A375 (cell line): ENCODE measurements around the gene PTPRG. TPM values are rescaled to one million over a fixed set of nuclear protein-coding genes. Genes with fewer than 3 reads are reported as not detected.

Experiments used
- small RNA-seq: library from RNA; depleted of rRNA; stranded (forward); fragments of <200 nt; gene quantifications from one replicate; pipeline ENCODE3, GENCODE V24; 2014
- total RNA-seq: library from RNA; depleted of rRNA; stranded (reverse); fragments of >200 nt; shearing (Covaris generic); gene quantifications from 2 replicates; pipeline ENCODE4 v1.2.3, GENCODE V29; 2014; rRNA removed

The PTPRG gene
- total RNA-seq: 28.0 and 31.0 TPM in 2 replicates

DNA sequence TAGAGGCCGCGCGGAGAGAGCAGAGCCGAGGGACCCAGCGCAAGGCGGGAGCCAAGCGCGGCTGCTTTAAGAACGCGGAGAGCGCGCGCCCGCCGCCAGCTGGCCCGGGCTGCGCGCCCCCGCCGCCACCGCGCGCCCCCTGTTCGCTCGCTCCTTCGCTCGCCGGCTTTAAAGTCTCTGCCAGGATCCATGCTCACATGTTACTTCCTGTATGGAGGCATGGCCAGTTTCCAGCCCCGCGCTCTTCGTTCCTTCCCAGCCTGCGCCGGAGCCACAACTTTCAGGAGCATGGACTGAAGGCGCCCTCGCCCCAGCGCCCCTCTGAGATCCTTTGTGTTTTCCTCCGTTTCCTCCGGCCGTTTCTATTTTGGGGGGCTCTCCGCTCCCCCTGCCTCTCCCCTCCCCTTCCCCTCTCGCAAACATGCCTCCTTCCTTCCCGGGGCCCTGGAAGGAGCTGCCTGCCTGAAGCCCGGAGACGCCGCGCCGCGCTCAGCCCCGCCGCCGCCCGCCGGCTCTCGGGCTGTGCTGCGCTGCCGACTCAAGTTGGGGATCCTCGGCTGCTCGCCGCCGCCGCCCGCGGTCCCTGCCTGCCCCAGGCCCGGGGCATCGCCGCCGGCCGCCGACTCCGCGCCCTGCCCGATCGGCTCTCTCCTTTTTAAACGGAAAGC lies at the start of gene PTPRG:
PTPRG (plus strand) TSS at position 198 of the 668 bp plus-strand sequence. CDS start 717 bp downstream, outside the sequence.

Small RNA genes lying within 50 kb of the gene (small RNA-seq; reads per million reads assigned to genes)
- gene RF00019 (not detected), gene RNU2-10P (not detected)
